ENCODE measurements around the gene SPATA13.

Gene SPATA13

GRCh38 chr13:24269821-24270220, 109.3 kb downstream of the SPATA13 start:
- TF ChIP-seq CTCF (IDR thresholded peaks at IDR 0.05; ENCODE audit: control insufficient read depth, extremely low read depth, insufficient read depth): no peak
- no peak overlapping the region for H3K4me3 ChIP-seq (ENCODE audit: low read depth, low read length)
- DNase-seq (ENCODE audit: low read depth): no peak

DNA sequence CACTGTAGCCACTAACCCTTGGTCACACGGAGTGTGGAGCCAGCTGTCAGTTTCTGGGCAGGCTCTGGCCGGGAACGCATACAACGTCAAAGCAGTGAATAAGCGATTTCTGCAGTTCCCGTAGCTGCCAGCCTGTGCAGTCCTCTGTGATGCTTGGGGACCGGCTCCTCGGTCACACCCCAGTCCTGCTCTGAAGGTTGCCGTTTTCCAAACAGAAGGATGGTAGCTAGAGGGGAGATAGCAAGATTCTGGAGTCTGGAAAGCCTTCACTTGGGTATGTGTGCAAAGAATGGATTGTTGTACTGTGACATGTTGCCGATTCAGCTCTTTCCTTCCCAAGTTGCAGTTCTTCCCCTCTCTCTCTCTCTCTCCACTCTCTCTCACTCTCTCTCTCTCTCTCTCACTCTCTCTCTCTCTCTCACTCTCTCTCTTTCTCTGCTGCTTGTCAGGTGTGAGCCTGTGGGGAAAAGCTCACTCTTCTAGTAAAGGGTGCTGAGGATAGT, 110.2 kb downstream of the SPATA13 start:
- DNase-seq (ENCODE audit: low read depth): peak; percentile 3
- H3K4me3 ChIP-seq (ENCODE audit: low read depth, low read length): no peak overlapping the region
- no peak for TF ChIP-seq CTCF (IDR thresholded peaks at IDR 0.05; ENCODE audit: control insufficient read depth, extremely low read depth, insufficient read depth)

DNA sequence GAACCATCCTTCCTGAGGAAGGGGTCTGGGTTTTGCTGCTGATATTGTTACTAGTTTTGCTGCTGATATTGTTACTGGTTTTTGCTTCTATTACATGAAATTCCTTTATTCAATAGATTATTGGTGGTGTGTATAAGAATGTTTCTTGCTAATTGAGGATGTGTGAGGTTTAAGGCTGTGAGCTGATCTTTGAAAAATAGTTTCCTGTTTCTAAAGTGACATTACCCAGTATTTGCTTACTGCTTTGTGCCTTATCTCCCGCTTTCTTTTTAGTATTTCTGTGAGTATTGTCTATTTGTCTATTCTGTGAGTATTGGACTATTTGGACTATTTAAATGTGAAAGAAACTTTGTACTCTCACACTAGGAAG, 110.7 kb downstream of the SPATA13 start:
- no peak for DNase-seq (ENCODE audit: low read depth)
- no peak overlapping the region for H3K4me3 ChIP-seq (ENCODE audit: low read depth, low read length)
- TF ChIP-seq CTCF (IDR thresholded peaks at IDR 0.05; ENCODE audit: control insufficient read depth, extremely low read depth, insufficient read depth): no peak

DNA sequence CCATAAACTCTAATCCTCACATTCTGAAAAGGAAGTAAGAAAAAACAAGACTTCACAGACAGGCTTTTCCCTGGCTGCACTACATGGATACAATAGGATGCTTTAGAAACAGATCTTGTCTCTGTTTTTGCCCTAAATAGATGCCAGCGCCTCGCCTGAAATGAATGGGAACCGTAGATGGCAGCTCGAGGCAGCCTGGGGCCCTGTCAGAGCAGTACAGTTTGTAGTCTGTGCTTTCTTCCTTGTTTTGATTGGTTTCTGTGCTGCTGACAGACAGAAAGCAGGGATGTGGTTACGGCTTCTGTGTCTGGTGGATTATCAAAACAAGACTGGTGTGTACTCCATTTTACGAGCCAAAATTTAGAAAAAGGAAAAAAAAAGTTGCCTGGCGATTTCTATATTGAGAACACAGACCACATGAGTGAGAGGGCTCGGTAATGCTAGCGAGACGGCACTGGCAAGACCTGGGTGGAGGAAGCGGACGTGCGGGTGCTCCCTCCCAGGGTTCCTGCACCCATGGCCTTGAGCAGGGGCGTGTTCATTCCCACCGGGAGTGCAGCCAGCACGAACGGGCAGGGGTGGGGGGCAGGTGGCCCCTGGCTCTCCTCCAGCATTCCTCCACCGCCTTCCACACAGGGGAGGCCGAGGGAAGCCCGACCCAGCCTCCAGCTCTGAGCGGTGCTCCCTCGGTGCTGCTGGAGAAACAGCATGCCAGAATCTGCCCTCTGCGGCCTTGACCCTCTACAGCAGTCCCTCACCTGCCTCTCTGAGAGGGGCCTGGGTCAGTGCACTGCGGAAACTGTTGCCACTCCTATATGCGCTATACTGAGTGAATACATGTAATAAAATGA, 111.3 kb downstream of the SPATA13 start:
- 0 out of 2 replicates have a peak overlapping the region, but pooled peaks have one; percentile 7 for H3K4me3 ChIP-seq (ENCODE audit: low read depth, low read length)
- DNase-seq (ENCODE audit: low read depth): peak; percentile 10
- no peak for TF ChIP-seq CTCF (IDR thresholded peaks at IDR 0.05; ENCODE audit: control insufficient read depth, extremely low read depth, insufficient read depth)

DNA sequence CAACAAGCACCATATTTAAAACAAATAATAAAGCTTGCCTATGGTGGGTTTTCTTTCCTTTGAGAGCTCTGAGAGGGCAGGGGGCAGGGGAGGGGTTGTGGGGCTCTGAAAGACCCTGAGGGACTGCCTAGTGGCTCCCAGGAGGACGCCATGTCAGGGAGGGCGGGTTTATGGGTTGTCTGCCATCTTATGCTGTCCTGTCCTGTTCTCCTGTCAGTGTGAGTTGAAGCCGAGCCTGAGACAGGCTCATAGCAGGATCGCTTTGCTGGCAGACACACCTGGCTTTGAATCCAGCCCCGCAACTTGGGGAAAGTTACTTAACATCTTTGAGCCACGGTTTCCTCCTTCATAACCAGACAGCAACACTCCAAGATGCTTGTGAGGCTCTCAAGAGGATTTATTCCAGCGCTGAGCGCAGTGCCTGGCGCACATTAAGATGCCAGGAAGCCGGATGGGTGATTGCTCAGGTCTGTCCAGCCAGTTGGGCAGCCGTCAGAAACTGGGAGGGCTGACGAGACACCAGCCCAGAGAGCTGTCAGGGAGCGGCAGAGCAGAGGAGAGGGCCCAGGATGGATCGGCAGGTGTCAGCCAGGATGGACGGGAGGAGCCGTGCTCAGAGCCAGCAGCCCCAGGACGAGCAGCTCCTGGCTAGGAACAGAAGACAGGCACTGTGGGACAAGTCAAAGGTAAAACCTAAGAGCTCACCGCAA, 112.1 kb downstream of the SPATA13 start:
- no peak for TF ChIP-seq CTCF (IDR thresholded peaks at IDR 0.05; ENCODE audit: control insufficient read depth, extremely low read depth, insufficient read depth)
- H3K4me3 ChIP-seq (ENCODE audit: low read depth, low read length): no peak overlapping the region
- peak; percentile 8 for DNase-seq (ENCODE audit: low read depth)

DNA sequence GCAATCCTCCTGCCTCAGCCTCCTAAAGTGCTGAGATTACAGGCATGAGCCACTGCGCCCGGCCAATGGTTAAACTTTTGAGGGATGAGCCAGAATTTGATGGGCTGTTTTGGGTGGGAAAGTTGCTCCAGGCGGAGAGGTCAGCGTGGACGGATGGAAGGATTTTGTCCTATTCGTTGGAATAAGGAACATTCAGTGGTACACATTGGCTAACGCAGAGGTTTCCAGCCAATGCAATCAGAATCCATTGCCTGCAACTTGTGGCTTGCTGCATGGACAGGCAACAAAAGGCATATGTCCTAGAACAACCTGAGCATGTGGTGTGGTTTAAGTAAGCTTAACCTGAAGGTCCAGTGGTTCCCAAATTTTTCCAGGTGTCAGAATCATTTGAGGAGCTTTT, 113.4 kb downstream of the SPATA13 start:
- H3K4me3 ChIP-seq (ENCODE audit: low read depth, low read length): no peak overlapping the region
- no peak for TF ChIP-seq CTCF (IDR thresholded peaks at IDR 0.05; ENCODE audit: control insufficient read depth, extremely low read depth, insufficient read depth)
- DNase-seq (ENCODE audit: low read depth): no peak
